Stomach (tissue), 19 donors: ENCODE data around the gene LPIN2. TPM values are rescaled to one million over a fixed set of nuclear protein-coding genes. Genes with fewer than 3 reads are reported as not detected.

Experiments used
- DNase-seq, 2 donors: peaks; one replicate each; pipeline versions ENCODE4 v3.0.0 to v3.0.0-alpha.2; 2013 to 2019
- H3K27ac ChIP-seq, 5 donors: fragments of 200-600 bp in 4 of 5; sonication (generic) in 4 of 5; one replicate each; pipeline ENCODE4 v1.5.1; 2013 to 2019; ENCODE audit warnings: mild to moderate bottlenecking in 1 of 5, moderate library complexity in 1 of 5
- H3K27me3 ChIP-seq, 3 donors: fragments of 200-600 bp; sonication (generic); one replicate each; pipeline ENCODE4 v1.5.1; 2017 to 2019; ENCODE audit warnings: mixed run types in 1 of 3
- H3K36me3 ChIP-seq, 4 donors: fragments of 200-600 bp; sonication (generic); 1 replicate in 3 of 4; 2 replicates in 1 of 4; pipeline ENCODE4 v1.5.1; 2016 to 2019
- H3K4me1 ChIP-seq, 4 donors: fragments of 200-600 bp; sonication (generic); one replicate each; pipeline ENCODE4 v1.5.1; 2016 to 2019
- H3K4me3 ChIP-seq, 4 donors: fragments of 200-600 bp; sonication (generic) in 3 of 4; one replicate each; pipeline ENCODE4 v1.5.1; 2016 to 2019; ENCODE audit warnings: mild to moderate bottlenecking in 1 of 4
- H3K9me3 ChIP-seq, 4 donors: fragments of 200-600 bp; sonication (generic); one replicate each; pipeline ENCODE4 v1.5.1; 2016 to 2019
- CTCF ChIP-seq, 7 experiments: fragments of 450-650 bp in 4 of 7; fragments of 200-600 bp in 3 of 7; sonication (generic) in 3 of 7; IDR thresholded peaks; one replicate each; pipeline ENCODE4 v1.5.1; 2016 to 2019; ENCODE audit warnings: antibody characterized with exemption in 7 of 7, control low read depth in 2 of 7, mild to moderate bottlenecking in 1 of 7
- EP300 ChIP-seq: sonication (generic); formaldehyde crosslinking; IDR thresholded peaks from one replicate; pipeline ENCODE4 v1.6.1; 2017; ENCODE audit warnings: antibody characterized with exemption
- POLR2A ChIP-seq, 4 donors: fragments of 450-650 bp; IDR thresholded peaks; one replicate each; pipeline ENCODE4 v1.6.1; 2016; ENCODE audit warnings: antibody characterized with exemption in 4 of 4, control low read depth in 2 of 4, mild to moderate bottlenecking in 1 of 4, moderate library complexity in 1 of 4
- POLR2AphosphoS5 ChIP-seq, 3 donors: sonication (generic); formaldehyde crosslinking; IDR thresholded peaks; one replicate each; pipeline ENCODE4 v1.6.1; 2016; ENCODE audit warnings: antibody characterized with exemption in 3 of 3
- WGBS, 5 donors: extraction: QIAGEN DNeasy Blood & Tissue Kit in 3 of 5; methylation state at CpG; one replicate each; pipeline versions ENCODE4 v1.1.5 to v1.1.7; 2013 to 2018; 5-methylcytosine and 5-hydroxymethylcytosine counted together
- intact Hi-C: fragments of 100-400 bp; cut with DNase I; formaldehyde crosslinking; loops from one replicate; pipeline ENCODE4 v1.15.1; 2023; ENCODE audit warnings: low total_unique reads
- long read RNA-seq, 10 donors: transcript quantifications; one replicate each; lab custom pipeline, GENCODE V29; 2026
- polyA plus RNA-seq, 3 donors: library from polyadenylated mRNA; stranded (reverse); fragments of 200-250 nt; gene quantifications; one replicate each; pipeline ENCODE4 v1.2.3, GENCODE V29; 2013
- total RNA-seq, 5 donors: library from RNA; depleted of rRNA; stranded (reverse); fragments of >200 nt; gene quantifications; one replicate each; pipeline versions ENCODE4 v1.1.0 to v1.2.3, GENCODE V29; 2014 to 2016
- donor health status: healthy with polysubstance abuse.
- donor health status: Bipolar disorder and iron deficiency.
- donor health status: healthy.

LPIN2 gene
- total RNA-seq = 10 to 100 TPM in 4 of 5 donors, 1 to 10 TPM in 1; 9.3 to 86.8 (median 13.4) TPM
- 10 to 100 TPM in 2 of 3 donors, 1 to 10 TPM in 1; 4.0 to 42.8 (median 12.5) TPM for polyA plus RNA-seq
- long read RNA-seq, donor 1 = 0 reads
- long read RNA-seq, donor 2, partial matches to known transcripts = 0 of 2 reads
- long read RNA-seq, donor 2, other reads (novel, unspliced or antisense) = 0 of 2 reads
- long read RNA-seq, donor 3 = 0 reads
- long read RNA-seq, donor 4 = 0 reads
- long read RNA-seq, donor 5, partial matches to known transcripts = 0 of 2 reads
- long read RNA-seq, donor 5, other reads (novel, unspliced or antisense) = 0 of 2 reads
- long read RNA-seq, donor 6, partial matches to known transcripts = 0 of 4 reads
- long read RNA-seq, donor 6, other reads (novel, unspliced or antisense) = 0 of 4 reads
- long read RNA-seq, donor 7, partial matches to known transcripts = 0 of 1 reads
- long read RNA-seq, donor 7, other reads (novel, unspliced or antisense) = 0 of 1 reads
- long read RNA-seq, donor 8, partial matches to known transcripts = 0 of 1 reads
- long read RNA-seq, donor 8, other reads (novel, unspliced or antisense) = 0 of 1 reads
- long read RNA-seq, donor 9, partial matches to known transcripts = 0 of 1 reads
- long read RNA-seq, donor 9, other reads (novel, unspliced or antisense) = 0 of 1 reads
- long read RNA-seq, donor 10 = 0 reads

- Histone ChIP-seq H3K27ac (peak within 1 kb of the TSS; percentile 91 to 100 (median 99)), H3K4me3 (peak within 1 kb of the TSS; percentile 68 to 99 (median 83)), H3K4me1 (peaks cover 21 to 74% (median 56%) of the 10 kb centered on the region in 4 donors), H3K9me3 (no peaks in the 10 kb centered on the region), H3K36me3 (peaks cover 0 to 17% (median 0%) of the 10 kb centered on the region in 4 donors), H3K27me3 (no peaks in the 10 kb centered on the region)
- peak; percentile 99 to 100 for DNase-seq
- no peak for TF ChIP-seq CTCF (IDR thresholded peaks at IDR 0.05)
- no peak for TF ChIP-seq POLR2A (IDR thresholded peaks at IDR 0.05)
- TF ChIP-seq POLR2AphosphoS5 (IDR thresholded peaks at IDR 0.05) = peak; percentile 1 to 79 (median 71)
- TF ChIP-seq EP300 = no peak
- 0 to 1% (median 1%) methylated on average over 23 to 77 of the region's 78 CpGs for WGBS, 5 donors
- intact Hi-C loops = no loop called here
Observed at GRCh38 chr18:3013024-3013804, at the start of gene LPIN2. Gene LPIN2 (minus strand): TSS chr18:3013144. CDS start chr18:2960840, 52,304 bp downstream.

GRCh38 chr18:3061581-3062312 lies 48.8 kb upstream of the LPIN2 start:
- peak overlapping the region in 4 of 5 donors; percentile 55 to 72 (median 64) for H3K27ac ChIP-seq
- intact Hi-C loops = loop anchor here (10.0 kb wide), 1 partner anchor 127 kb away; no protein-coding TSS in a partner anchor
- 61 to 74% (median 68%) methylated on average over 11 of the region's 11 CpGs for whole genome bisulfite sequencing, 5 donors

GRCh38 chr18:3060667-3061580 lies 48.0 kb upstream of the LPIN2 start:
- Histone ChIP-seq H3K4me1 (peaks cover 0 to 59% (median 28%) of the 10 kb centered on the region in 4 donors), H3K4me3 (no peak overlapping the region), H3K9me3 (no peaks in the 10 kb centered on the region), H3K36me3 (no peaks in the 10 kb centered on the region), H3K27ac (peak overlapping the region; percentile 32 to 72 (median 63)), H3K27me3 (no peaks in the 10 kb centered on the region)
- WGBS, 5 donors = 78 to 85% (median 79%) methylated on average over 15 of the region's 15 CpGs
- DNase-seq = peak in 1 of 2 donors; percentile 48
- intact Hi-C loops = loop anchor here (10.0 kb wide), 1 partner anchor 126 kb away; no protein-coding TSS in a partner anchor
- TF ChIP-seq EP300 (no peak), POLR2A (IDR thresholded peaks at IDR 0.05) (no peak), CTCF (IDR thresholded peaks at IDR 0.05) (no peak), POLR2AphosphoS5 (IDR thresholded peaks at IDR 0.05) (no peak)

More at GRCh38 chr18:3061581-3062312, 48.8 kb upstream of the LPIN2 start:
- no peak for TF ChIP-seq POLR2AphosphoS5 (IDR thresholded peaks at IDR 0.05)
- TF ChIP-seq CTCF (IDR thresholded peaks at IDR 0.05) = no peak
- no peak for TF ChIP-seq POLR2A (IDR thresholded peaks at IDR 0.05)
- TF ChIP-seq EP300 = no peak
- peaks cover 0 to 52% (median 24%) of the 10 kb centered on the region in 4 donors for H3K4me1 ChIP-seq
- H3K27me3 ChIP-seq = no peaks in the 10 kb centered on the region
- no peaks in the 10 kb centered on the region for H3K9me3 ChIP-seq
- no peak overlapping the region for H3K4me3 ChIP-seq
- no peak for DNase-seq
- H3K36me3 ChIP-seq = no peaks in the 10 kb centered on the region
